BJ (cell line): ENCODE measurements around the gene GATA6. TPM values are rescaled to one million over a fixed set of nuclear protein-coding genes. Genes with fewer than 3 reads are reported as not detected.

Experiments
- CTCF ChIA-PET: fragments of 350-600 bp; formaldehyde crosslinking; extraction: SDS; loops from one replicate; lab custom pipeline; 2021; ENCODE audit warnings: antibody characterized with exemption, inconsistent platforms; lab: Yijun Ruan, JAX
- POLR2A ChIA-PET: fragments of 300-600 bp; sonication (Branson Sonifier 250); formaldehyde crosslinking; extraction: SDS; loops from one replicate; lab custom pipeline; 2021; ENCODE audit warnings: antibody characterized with exemption; lab: Charles Lee
- DNase-seq: peaks from one replicate; pipeline ENCODE4 v3.0.0-alpha.2; 2011; ENCODE audit warnings: low read depth
- H3K27me3 ChIP-seq: 2 replicates; pipeline ENCODE4 v1.6.0; 2011; ENCODE audit warnings: low read length; ENCODE audit not compliant: control insufficient read depth, insufficient read depth
- H3K36me3 ChIP-seq: 2 replicates; pipeline ENCODE4 v1.5.1; 2011; ENCODE audit warnings: low read length; ENCODE audit not compliant: control insufficient read depth, insufficient read depth
- H3K4me3 ChIP-seq: 2 replicates; pipeline ENCODE4 v1.5.1; 2011; ENCODE audit warnings: low read depth, mild to moderate bottlenecking, control low read depth, low read length
- polyA plus RNA-seq: library from polyadenylated mRNA; depleted of rRNA; stranded (reverse); fragments of >200 nt; gene quantifications from 2 replicates; pipeline ENCODE4 v1.2.3, GENCODE V29; 2011
- TF ChIP-seq, protein P1 (sequence below): IDR thresholded peaks from 2 replicates; pipeline ENCODE4 v1.5.1; 2011; ENCODE audit warnings: low read depth, mild to moderate bottlenecking, control low read depth, inconsistent platforms, low read length, moderate library complexity; ENCODE audit not compliant: insufficient read depth

GATA6 gene
- polyA plus RNA-seq, 1 experiment, result 0.65 TPM

DNA sequence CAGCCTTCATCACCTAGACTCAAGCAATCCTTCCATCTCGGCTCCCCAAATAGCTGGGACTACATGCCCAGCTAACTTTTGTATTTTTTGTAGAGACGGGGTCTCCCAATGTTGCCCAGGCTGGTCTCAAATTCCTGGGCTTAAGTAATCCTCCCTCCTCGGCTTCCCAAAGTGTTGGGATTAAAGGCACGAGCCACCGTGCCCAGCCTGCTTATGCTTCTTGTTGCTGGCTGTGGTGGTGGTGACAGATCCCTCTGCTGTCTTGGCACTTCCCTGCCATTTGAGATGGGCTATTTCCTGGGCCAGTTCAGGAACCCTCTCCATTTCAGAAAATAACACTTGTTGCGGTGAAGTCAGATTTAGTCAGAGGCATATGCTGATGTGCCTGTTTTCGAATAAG is 28.8 kb downstream of the GATA6 start:
- TF ChIP-seq, protein P1, sequence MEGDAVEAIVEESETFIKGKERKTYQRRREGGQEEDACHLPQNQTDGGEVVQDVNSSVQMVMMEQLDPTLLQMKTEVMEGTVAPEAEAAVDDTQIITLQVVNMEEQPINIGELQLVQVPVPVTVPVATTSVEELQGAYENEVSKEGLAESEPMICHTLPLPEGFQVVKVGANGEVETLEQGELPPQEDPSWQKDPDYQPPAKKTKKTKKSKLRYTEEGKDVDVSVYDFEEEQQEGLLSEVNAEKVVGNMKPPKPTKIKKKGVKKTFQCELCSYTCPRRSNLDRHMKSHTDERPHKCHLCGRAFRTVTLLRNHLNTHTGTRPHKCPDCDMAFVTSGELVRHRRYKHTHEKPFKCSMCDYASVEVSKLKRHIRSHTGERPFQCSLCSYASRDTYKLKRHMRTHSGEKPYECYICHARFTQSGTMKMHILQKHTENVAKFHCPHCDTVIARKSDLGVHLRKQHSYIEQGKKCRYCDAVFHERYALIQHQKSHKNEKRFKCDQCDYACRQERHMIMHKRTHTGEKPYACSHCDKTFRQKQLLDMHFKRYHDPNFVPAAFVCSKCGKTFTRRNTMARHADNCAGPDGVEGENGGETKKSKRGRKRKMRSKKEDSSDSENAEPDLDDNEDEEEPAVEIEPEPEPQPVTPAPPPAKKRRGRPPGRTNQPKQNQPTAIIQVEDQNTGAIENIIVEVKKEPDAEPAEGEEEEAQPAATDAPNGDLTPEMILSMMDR, result no peak
- CTCF ChIA-PET, result interaction anchor here (1.4 kb wide), 1 partner anchor 13 kb away, joined by 3 read pairs; no protein-coding TSS in a partner anchor
- POLR2A ChIA-PET, result no interaction called here
- Histone ChIP-seq H3K4me3 (no peak overlapping the region), H3K36me3 (0 out of 2 replicates have a peak, but pooled peaks cover 2% of the 10 kb centered on the region), H3K27me3 (peaks cover 12% of the 10 kb centered on the region)
- no peak for DNase-seq

- no peak for DNase-seq
- ChIA-PET CTCF (interaction anchor here (1.4 kb wide), 1 partner anchor 14 kb away, joined by 3 read pairs; no protein-coding TSS in a partner anchor), POLR2A (no interaction called here)
- TF ChIP-seq, protein P1, result no peak
- Histone ChIP-seq H3K36me3 (0 out of 2 replicates have a peak, but pooled peaks cover 2% of the 10 kb centered on the region), H3K27me3 (peaks cover 9% of the 10 kb centered on the region), H3K4me3 (no peak overlapping the region)
Measured at GRCh38 chr18:22199005-22199404, 29.6 kb downstream of the GATA6 start.

- H3K4me3 ChIP-seq, result no peak overlapping the region
- ChIA-PET POLR2A (no interaction called here), CTCF (no interaction called here)
- 0 out of 2 replicates have a peak, but pooled peaks cover 2% of the 10 kb centered on the region for H3K36me3 ChIP-seq
- TF ChIP-seq, protein P1, result no peak
- H3K27me3 ChIP-seq, result peaks cover 6% of the 10 kb centered on the region; the same call in 1 of the 2 replicates
- no peak for DNase-seq
Measured at GRCh38 chr18:22200611-22201225, 31.3 kb downstream of the GATA6 start.

DNA sequence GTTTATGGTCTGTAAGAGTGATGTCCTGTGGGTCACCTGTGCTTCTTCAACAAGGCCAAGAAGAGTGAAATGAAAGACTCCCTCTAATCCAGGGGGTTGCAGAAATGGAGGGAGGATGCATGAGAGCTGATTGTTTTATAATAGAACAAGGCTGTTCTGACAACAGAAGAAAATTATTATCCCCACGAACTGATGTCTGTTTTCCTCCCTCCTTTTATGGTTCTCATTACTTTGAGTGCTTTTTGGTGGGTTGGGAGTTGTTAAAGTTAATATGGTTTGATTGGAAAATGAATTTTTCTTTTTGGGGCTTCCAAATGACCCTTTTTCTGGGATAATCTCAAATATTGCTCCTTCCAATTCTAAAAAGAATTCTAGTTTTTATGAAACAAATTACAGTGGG is 33.6 kb downstream of the GATA6 start:
- ChIA-PET CTCF (no interaction called here), POLR2A (no interaction called here)
- H3K4me3 ChIP-seq, result no peak overlapping the region
- H3K27me3 ChIP-seq, result peaks cover 4% of the 10 kb centered on the region; the same call in 1 of the 2 replicates
- 0 out of 2 replicates have a peak, but pooled peaks cover 2% of the 10 kb centered on the region for H3K36me3 ChIP-seq
- DNase-seq, result no peak
- TF ChIP-seq, protein P1, result no peak

DNA sequence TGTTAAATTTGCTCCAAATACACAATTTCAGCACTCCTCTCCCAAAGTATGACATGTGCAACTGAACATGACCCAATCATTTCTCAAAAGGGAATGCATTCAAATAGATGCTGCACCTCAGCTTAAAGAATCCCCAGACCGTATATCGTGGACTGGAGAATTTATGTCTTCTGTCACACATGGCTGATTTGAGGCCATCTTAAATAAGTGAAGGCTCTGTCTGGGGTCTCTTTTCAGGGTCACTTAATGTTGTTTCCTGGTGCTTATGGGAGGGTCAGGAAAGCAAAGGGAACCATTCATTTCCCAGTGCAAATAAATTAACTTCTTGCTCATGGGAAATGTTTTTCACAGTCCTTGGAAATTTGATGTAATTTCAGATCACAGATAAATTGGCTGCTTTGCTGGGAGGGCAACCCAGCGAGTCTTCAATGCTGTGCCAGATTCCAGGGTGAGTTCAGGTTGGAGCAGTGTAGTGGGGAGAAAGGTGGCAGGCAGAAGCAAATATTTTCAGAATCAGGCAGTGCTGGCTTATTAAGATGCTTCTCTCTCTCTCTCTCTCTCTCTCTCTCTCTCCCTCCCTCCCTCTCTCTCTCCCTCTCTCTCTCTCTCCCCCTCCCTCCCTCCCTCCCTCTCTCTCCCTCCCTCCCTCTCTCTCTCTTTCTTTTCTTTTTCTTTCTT is 34.3 kb downstream of the GATA6 start:
- peaks cover 4% of the 10 kb centered on the region; the same call in 1 of the 2 replicates for H3K27me3 ChIP-seq
- no peak overlapping the region for H3K4me3 ChIP-seq
- H3K36me3 ChIP-seq, result 0 out of 2 replicates have a peak, but pooled peaks cover 2% of the 10 kb centered on the region
- DNase-seq, result no peak
- ChIA-PET POLR2A (no interaction called here), CTCF (no interaction called here)
- TF ChIP-seq, protein P1, result no peak
